Vagina (tissue), 2 donors: ENCODE measurements around the gene RPS8. TPM values are rescaled to one million over a fixed set of nuclear protein-coding genes. Genes with fewer than 3 reads are reported as not detected.
"Not testable (repeated sequence)": the region's sequence is repeated elsewhere in the genome, so short reads cannot be mapped to it uniquely, and the experiment has no call there.

Experiments used
- DNase-seq, 2 donors: peaks; one replicate each; pipeline ENCODE4 v3.0.0-alpha.2; 2017; ENCODE audit errors: extremely low spot score in 2 of 2
- H3K27ac ChIP-seq: fragments of 200-600 bp; sonication (generic); one replicate; pipeline ENCODE4 v1.5.1; 2019
- H3K27me3 ChIP-seq: fragments of 200-600 bp; sonication (generic); one replicate; pipeline ENCODE4 v1.5.1; 2019
- H3K36me3 ChIP-seq, 2 donors: fragments of 200-600 bp; sonication (generic); one replicate each; pipeline ENCODE4 v1.5.1; 2017 to 2019
- H3K4me1 ChIP-seq: fragments of 200-600 bp; sonication (generic); one replicate; pipeline ENCODE4 v1.5.1; 2019
- H3K4me3 ChIP-seq, 2 donors: fragments of 200-600 bp; sonication (generic); 1 replicate in 1 of 2; 2 replicates in 1 of 2; pipeline ENCODE4 v1.5.1; 2016 to 2019
- H3K9me3 ChIP-seq: fragments of 200-600 bp; sonication (generic); one replicate; pipeline ENCODE4 v1.5.1; 2019
- CTCF ChIP-seq, 3 experiments: fragments of 450-650 bp in 2 of 3; fragments of 200-600 bp in 1 of 3; sonication (generic) in 1 of 3; IDR thresholded peaks; one replicate each; pipeline ENCODE4 v1.5.1; 2017 to 2019; ENCODE audit warnings: antibody characterized with exemption in 3 of 3, mild to moderate bottlenecking in 2 of 3, moderate library complexity in 2 of 3
- POLR2A ChIP-seq, 2 donors: fragments of 450-650 bp; IDR thresholded peaks; one replicate each; pipeline ENCODE4 v1.6.1; 2017; ENCODE audit warnings: antibody characterized with exemption in 2 of 2, mild to moderate bottlenecking in 2 of 2, moderate library complexity in 2 of 2
- POLR2AphosphoS5 ChIP-seq, 2 donors: sonication (generic); formaldehyde crosslinking; IDR thresholded peaks; one replicate each; pipeline ENCODE4 v1.9.0; 2017; ENCODE audit warnings: antibody characterized with exemption in 2 of 2, mild to moderate bottlenecking in 2 of 2, low read depth in 1 of 2; ENCODE audit not compliant: insufficient read depth in 1 of 2
- intact Hi-C: fragments of 100-400 bp; cut with DNase I; formaldehyde crosslinking; loops from one replicate; pipeline ENCODE4 v1.15.1; 2023
- total RNA-seq: library from RNA; depleted of rRNA; stranded (reverse); fragments of >200 nt; gene quantifications from one replicate; pipeline ENCODE4 v1.2.3, GENCODE V29; 2016

Gene RPS8
- total RNA-seq, 1 donor from 2014 or later, result 2,511 TPM

DNA sequence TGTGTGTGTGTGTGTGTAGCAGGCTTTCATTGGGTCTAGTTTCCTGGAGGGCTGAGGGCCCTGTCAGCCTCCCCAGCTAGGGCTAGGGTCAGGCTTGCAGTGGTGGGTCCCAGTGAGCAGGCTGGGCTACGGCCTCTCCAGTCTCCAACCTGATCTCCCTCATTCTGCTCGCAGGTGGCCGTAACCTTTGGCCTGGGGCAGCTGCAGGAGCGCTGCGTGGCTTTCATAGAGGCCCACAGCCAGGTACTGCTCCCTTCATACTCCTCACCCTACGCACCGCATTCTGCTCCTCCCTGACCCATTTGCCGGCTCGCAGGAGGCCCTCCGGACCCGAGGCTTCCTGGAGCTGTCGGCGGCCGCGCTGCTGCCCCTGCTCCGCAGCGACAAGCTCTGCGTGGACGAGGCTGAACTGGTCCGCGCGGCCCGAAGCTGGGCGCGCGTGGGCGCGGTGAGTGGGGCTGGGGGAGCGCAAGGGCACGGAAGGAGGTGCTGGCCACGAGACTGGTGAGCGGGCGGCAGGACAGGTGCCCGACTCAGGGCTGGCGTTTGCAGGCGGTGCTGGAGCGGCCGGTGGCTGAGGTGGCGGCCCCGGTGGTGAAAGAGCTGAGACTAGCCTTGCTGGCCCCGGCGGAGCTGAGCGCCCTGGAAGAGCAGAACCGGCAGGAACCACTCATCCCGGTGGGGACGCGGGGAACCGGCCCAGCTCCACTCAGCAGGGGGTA, 37.6 kb downstream of the RPS8 start:
- no peaks in the 10 kb centered on the region for H3K36me3 ChIP-seq
- H3K4me3 ChIP-seq, result peak overlapping the region; percentile 47 to 67
- H3K27me3 ChIP-seq, result no peaks in the 10 kb centered on the region
- H3K4me1 ChIP-seq, result peaks cover 67% of the 10 kb centered on the region
- peak overlapping the region; percentile 100 for H3K27ac ChIP-seq
- TF ChIP-seq POLR2A (IDR thresholded peaks at IDR 0.05), result no peak
- no peak for TF ChIP-seq CTCF (IDR thresholded peaks at IDR 0.05)
- no peak for TF ChIP-seq POLR2AphosphoS5 (IDR thresholded peaks at IDR 0.05; ENCODE audit: insufficient read depth in 1 of 2, low read depth in 1 of 2)
- intact Hi-C loops, result no loop called here
- no peaks in the 10 kb centered on the region for H3K9me3 ChIP-seq
- peak in 1 of 2 donors; percentile 85 for DNase-seq

DNA sequence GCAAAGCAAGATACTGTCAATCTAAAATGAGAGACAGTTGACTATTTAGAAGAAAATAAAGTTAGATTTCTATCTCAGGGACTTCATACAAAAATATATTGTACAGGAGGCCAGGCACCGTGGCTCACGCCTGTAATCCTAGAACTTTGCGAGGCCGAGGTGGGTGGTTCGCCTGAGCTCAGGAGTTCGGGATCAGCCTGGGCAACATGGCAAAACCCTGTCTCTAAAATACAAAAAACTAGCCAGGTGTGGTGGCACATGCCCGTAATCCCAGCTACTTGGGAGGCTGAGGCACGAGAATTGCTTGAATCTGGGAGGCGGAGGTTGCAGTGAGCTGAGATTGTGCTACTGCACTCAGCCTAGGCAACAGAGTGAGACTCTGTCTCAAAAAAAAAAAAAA, 40.6 kb downstream of the RPS8 start:
- peaks cover 55% of the 10 kb centered on the region for H3K4me1 ChIP-seq
- H3K9me3 ChIP-seq, H3K27ac ChIP-seq, H3K36me3 ChIP-seq, H3K27me3 ChIP-seq, DNase-seq, H3K4me3 ChIP-seq, intact Hi-C loops: not testable (repeated sequence)

DNA sequence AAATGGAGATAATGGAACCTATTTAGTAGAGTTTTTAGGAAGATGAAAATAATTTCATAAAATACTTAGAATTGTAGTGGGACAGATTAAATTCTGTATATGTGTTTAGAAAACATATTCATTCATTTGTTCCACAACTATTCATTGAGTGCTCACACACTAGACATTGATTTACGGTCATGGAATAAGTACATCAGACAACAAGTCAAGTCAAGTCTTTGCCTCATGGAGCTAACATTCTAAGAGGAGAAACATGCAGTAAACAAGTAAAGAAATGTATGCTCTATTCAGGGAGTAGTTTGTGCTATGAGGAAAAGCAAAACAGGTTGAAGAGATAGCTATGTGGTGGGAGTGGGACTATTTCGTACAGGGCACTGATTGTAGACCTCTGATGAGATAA, 42.0 kb downstream of the RPS8 start:
- intact Hi-C loops, result no loop called here
- Histone ChIP-seq H3K4me3 (no peak overlapping the region), H3K36me3 (no peaks in the 10 kb centered on the region), H3K27ac (peak overlapping the region; percentile 16), H3K27me3 (no peaks in the 10 kb centered on the region), H3K9me3 (no peaks in the 10 kb centered on the region), H3K4me1 (peaks cover 46% of the 10 kb centered on the region)
- TF ChIP-seq POLR2AphosphoS5 (IDR thresholded peaks at IDR 0.05; ENCODE audit: insufficient read depth in 1 of 2, low read depth in 1 of 2) (peak in 1 of 2 donors; percentile 23), POLR2A (IDR thresholded peaks at IDR 0.05) (no peak), CTCF (IDR thresholded peaks at IDR 0.05) (no peak)
- no peak for DNase-seq

GRCh38 chr1:44817771-44818495, 42.6 kb downstream of the RPS8 start:
- H3K36me3 ChIP-seq, result no peaks in the 10 kb centered on the region
- H3K27ac ChIP-seq, result peak overlapping the region; percentile 94
- no peaks in the 10 kb centered on the region for H3K27me3 ChIP-seq
- intact Hi-C loops, result no loop called here
- TF ChIP-seq POLR2A (IDR thresholded peaks at IDR 0.05) (no peak), CTCF (IDR thresholded peaks at IDR 0.05) (no peak), POLR2AphosphoS5 (IDR thresholded peaks at IDR 0.05; ENCODE audit: insufficient read depth in 1 of 2, low read depth in 1 of 2) (no peak)
- no peaks in the 10 kb centered on the region for H3K9me3 ChIP-seq
- H3K4me1 ChIP-seq, result peaks cover 41% of the 10 kb centered on the region
- H3K4me3 ChIP-seq, result no peak overlapping the region
- no peak for DNase-seq

- Histone ChIP-seq H3K4me3 (peak overlapping the region; percentile 54 to 57), H3K4me1 (peaks cover 29% of the 10 kb centered on the region)
These were observed 43.9 kb downstream of the RPS8 start for GRCh38 chr1:44819196-44819607.

More at GRCh38 chr1:44819196-44819607, 43.9 kb downstream of the RPS8 start:
- intact Hi-C loops, result no loop called here
- Histone ChIP-seq H3K27ac (peak overlapping the region; percentile 94), H3K36me3 (no peaks in the 10 kb centered on the region), H3K27me3 (no peaks in the 10 kb centered on the region), H3K9me3 (no peaks in the 10 kb centered on the region)
- TF ChIP-seq POLR2AphosphoS5 (IDR thresholded peaks at IDR 0.05; ENCODE audit: insufficient read depth in 1 of 2, low read depth in 1 of 2) (no peak), POLR2A (IDR thresholded peaks at IDR 0.05) (no peak), CTCF (IDR thresholded peaks at IDR 0.05) (no peak)
- DNase-seq, result no peak
